ENCODE results near the gene ACSL1.

DNA sequence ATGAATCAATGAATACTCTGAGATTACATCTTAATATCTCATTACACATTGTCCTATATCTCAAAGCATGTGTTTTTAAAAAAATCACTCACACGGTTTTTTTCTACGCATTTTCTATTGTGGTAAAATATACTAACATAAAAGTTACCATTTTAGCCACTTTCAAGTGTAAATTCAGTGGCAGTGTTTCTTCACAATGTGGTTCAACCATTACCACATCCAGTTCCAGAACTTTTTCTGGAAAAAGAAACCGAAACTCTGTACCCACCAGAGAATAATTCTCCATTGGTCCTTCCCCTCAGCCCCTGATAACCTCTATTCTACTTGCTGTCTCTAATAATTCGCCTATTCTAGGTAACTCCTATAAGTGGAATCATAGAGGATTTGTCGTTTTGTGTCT is 35.3 kb upstream of the ACSL1 start:
- TF ChIP-seq ZNF133 (CRISPR knock-in tag; IDR thresholded peaks at IDR 0.05), result no peak
- no peak for TF ChIP-seq ZFP36 (IDR thresholded peaks at IDR 0.05; ENCODE audit: low read depth, low read length, partially characterized antibody)
- TF ChIP-seq EZH2 (IDR thresholded peaks at IDR 0.05; ENCODE audit: borderline replicate concordance, low read depth, low read length), result no peak
- TF ChIP-seq, protein P1, sequence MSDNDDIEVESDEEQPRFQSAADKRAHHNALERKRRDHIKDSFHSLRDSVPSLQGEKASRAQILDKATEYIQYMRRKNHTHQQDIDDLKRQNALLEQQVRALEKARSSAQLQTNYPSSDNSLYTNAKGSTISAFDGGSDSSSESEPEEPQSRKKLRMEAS (CRISPR knock-in tag; IDR thresholded peaks at IDR 0.05), result no peak
- TF ChIP-seq, protein P2, sequence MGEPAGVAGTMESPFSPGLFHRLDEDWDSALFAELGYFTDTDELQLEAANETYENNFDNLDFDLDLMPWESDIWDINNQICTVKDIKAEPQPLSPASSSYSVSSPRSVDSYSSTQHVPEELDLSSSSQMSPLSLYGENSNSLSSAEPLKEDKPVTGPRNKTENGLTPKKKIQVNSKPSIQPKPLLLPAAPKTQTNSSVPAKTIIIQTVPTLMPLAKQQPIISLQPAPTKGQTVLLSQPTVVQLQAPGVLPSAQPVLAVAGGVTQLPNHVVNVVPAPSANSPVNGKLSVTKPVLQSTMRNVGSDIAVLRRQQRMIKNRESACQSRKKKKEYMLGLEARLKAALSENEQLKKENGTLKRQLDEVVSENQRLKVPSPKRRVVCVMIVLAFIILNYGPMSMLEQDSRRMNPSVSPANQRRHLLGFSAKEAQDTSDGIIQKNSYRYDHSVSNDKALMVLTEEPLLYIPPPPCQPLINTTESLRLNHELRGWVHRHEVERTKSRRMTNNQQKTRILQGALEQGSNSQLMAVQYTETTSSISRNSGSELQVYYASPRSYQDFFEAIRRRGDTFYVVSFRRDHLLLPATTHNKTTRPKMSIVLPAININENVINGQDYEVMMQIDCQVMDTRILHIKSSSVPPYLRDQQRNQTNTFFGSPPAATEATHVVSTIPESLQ (CRISPR knock-in tag; IDR thresholded peaks at IDR 0.05), result no peak
- TF ChIP-seq, protein P3, sequence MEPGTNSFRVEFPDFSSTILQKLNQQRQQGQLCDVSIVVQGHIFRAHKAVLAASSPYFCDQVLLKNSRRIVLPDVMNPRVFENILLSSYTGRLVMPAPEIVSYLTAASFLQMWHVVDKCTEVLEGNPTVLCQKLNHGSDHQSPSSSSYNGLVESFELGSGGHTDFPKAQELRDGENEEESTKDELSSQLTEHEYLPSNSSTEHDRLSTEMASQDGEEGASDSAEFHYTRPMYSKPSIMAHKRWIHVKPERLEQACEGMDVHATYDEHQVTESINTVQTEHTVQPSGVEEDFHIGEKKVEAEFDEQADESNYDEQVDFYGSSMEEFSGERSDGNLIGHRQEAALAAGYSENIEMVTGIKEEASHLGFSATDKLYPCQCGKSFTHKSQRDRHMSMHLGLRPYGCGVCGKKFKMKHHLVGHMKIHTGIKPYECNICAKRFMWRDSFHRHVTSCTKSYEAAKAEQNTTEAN (CRISPR knock-in tag; IDR thresholded peaks at IDR 0.05), result no peak
- no peak for TF ChIP-seq CREB1 (IDR thresholded peaks at IDR 0.05)
- no peak for TF ChIP-seq CREB1 (CRISPR knock-in tag; IDR thresholded peaks at IDR 0.05)
- no peak for TF ChIP-seq ZNF785 (CRISPR knock-in tag; IDR thresholded peaks at IDR 0.05)
- TF ChIP-seq FOXP1 (CRISPR knock-in tag; IDR thresholded peaks at IDR 0.05), result no peak
- no peak for TF ChIP-seq POLR3A (IDR thresholded peaks at IDR 0.05; ENCODE audit: borderline replicate concordance, extremely low read depth, insufficient read depth, insufficient read length)
- TF ChIP-seq, protein P4, sequence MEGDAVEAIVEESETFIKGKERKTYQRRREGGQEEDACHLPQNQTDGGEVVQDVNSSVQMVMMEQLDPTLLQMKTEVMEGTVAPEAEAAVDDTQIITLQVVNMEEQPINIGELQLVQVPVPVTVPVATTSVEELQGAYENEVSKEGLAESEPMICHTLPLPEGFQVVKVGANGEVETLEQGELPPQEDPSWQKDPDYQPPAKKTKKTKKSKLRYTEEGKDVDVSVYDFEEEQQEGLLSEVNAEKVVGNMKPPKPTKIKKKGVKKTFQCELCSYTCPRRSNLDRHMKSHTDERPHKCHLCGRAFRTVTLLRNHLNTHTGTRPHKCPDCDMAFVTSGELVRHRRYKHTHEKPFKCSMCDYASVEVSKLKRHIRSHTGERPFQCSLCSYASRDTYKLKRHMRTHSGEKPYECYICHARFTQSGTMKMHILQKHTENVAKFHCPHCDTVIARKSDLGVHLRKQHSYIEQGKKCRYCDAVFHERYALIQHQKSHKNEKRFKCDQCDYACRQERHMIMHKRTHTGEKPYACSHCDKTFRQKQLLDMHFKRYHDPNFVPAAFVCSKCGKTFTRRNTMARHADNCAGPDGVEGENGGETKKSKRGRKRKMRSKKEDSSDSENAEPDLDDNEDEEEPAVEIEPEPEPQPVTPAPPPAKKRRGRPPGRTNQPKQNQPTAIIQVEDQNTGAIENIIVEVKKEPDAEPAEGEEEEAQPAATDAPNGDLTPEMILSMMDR (IDR thresholded peaks at IDR 0.05 in 2 of 3, conservative IDR thresholded peaks at IDR 0.05 in 1 of 3; ENCODE audit: insufficient read depth in 2 of 3, low read depth in 1 of 3, low read length in 3 of 3), result no peak
- no peak for TF ChIP-seq POLR2AphosphoS2 (IDR thresholded peaks at IDR 0.05; ENCODE audit: low read length)
- TF ChIP-seq POLR2A (conservative IDR thresholded peaks at IDR 0.05), result no peak
- TF ChIP-seq TAL1 (IDR thresholded peaks at IDR 0.05), result no peak

All from K562 (cell line).